Brain microvascular endothelial cell (primary cell): Measurements from ENCODE around the gene ZDHHC12.
"Not testable (repeated sequence)": the region's sequence is repeated elsewhere in the genome, so short reads cannot be mapped to it uniquely, and the experiment has no call there.

Source experiments
- DNase-seq: peaks from one replicate; pipeline ENCODE4 v3.0.0-alpha.2; 2020
- H3K27ac ChIP-seq: fragments of 250-450 bp; sonication (Bioruptor Pico); 2 replicates; pipeline ENCODE4 v1.5.1; 2020; ENCODE audit warnings: mild to moderate bottlenecking, moderate library complexity
- H3K27me3 ChIP-seq: fragments of 250-450 bp; sonication (Bioruptor Pico); replicated peaks from 2 replicates; pipeline ENCODE4 v1.5.1; 2020; ENCODE audit warnings: mild to moderate bottlenecking
- H3K36me3 ChIP-seq: fragments of 250-450 bp; sonication (Bioruptor Pico); replicated peaks from 2 replicates; pipeline ENCODE4 v1.5.1; 2020; ENCODE audit warnings: mild to moderate bottlenecking
- H3K4me3 ChIP-seq: 2 replicates; pipeline ENCODE4 v1.5.1; 2011; ENCODE audit warnings: low read depth, mild to moderate bottlenecking, control low read depth, low read length, moderate library complexity
- in situ Hi-C: cut with HindIII; loops from 2 replicates; pipeline ENCODE4 v1.10.0; 2017; ENCODE audit warnings: low sequenced_read_pairs, low pct_ligation_motif_present
- TF ChIP-seq, protein P1 (sequence below): IDR thresholded peaks from 2 replicates; pipeline ENCODE4 v1.5.1; 2011; ENCODE audit warnings: low read depth, mild to moderate bottlenecking, moderate library complexity, low read length, control low read depth, inconsistent platforms; ENCODE audit errors: missing control alignments

ZDHHC12 gene

DNA sequence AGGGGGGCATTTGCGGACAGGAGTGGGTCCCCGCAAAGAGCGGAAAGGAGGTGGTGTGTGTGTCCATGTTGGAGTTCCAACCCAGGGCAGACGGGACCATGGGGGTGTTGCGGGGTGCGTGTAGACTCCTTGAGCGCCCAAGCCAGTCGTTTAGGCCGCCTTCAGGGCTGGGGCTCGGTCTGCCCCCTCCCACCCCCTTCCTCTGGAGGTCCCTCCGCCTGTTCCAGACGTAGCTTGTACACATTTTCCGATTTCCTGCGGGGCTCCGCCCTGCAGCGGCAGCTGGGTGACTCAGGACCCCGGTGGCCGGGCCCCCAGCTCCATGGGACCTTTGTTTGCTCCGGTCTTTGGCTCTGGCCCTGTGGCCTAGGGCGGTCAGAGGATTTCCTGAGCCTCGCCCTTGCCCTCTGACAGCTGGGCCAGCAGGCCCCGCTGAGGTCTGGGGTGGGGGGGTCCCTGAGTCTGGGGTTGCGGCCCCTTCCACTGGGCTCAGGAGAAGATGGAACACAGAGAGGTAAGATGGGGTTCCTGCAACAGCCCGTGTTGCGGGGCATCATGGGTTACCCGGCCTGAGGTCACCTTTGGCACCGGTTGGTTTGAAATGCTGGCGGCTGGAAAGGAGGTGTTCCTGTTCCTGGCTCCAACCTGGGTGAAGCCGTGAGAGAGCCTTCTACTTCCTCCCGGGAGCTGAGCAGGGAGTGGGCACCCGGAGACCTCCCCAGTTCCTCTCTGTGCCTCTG lies 20.1 kb downstream of the ZDHHC12 start:
- H3K27me3 ChIP-seq, result no peaks in the 10 kb centered on the region
- peak overlapping the region; percentile 66 for H3K4me3 ChIP-seq
- TF ChIP-seq, protein P1, sequence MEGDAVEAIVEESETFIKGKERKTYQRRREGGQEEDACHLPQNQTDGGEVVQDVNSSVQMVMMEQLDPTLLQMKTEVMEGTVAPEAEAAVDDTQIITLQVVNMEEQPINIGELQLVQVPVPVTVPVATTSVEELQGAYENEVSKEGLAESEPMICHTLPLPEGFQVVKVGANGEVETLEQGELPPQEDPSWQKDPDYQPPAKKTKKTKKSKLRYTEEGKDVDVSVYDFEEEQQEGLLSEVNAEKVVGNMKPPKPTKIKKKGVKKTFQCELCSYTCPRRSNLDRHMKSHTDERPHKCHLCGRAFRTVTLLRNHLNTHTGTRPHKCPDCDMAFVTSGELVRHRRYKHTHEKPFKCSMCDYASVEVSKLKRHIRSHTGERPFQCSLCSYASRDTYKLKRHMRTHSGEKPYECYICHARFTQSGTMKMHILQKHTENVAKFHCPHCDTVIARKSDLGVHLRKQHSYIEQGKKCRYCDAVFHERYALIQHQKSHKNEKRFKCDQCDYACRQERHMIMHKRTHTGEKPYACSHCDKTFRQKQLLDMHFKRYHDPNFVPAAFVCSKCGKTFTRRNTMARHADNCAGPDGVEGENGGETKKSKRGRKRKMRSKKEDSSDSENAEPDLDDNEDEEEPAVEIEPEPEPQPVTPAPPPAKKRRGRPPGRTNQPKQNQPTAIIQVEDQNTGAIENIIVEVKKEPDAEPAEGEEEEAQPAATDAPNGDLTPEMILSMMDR, result no peak
- H3K36me3 ChIP-seq, result no peaks in the 10 kb centered on the region
- in situ Hi-C loops, result no loop called here
- no peak overlapping the region for H3K27ac ChIP-seq
- DNase-seq, result no peak

GRCh38 chr9:128702949-128703615 lies 20.8 kb downstream of the ZDHHC12 start:
- H3K27me3 ChIP-seq, result no peaks in the 10 kb centered on the region
- H3K27ac ChIP-seq, result no peak overlapping the region
- no peaks in the 10 kb centered on the region for H3K36me3 ChIP-seq
- peak overlapping the region; percentile 66 for H3K4me3 ChIP-seq
- TF ChIP-seq, protein P1, result peak; percentile 3
- in situ Hi-C loops, result no loop called here
- no peak for DNase-seq

DNA sequence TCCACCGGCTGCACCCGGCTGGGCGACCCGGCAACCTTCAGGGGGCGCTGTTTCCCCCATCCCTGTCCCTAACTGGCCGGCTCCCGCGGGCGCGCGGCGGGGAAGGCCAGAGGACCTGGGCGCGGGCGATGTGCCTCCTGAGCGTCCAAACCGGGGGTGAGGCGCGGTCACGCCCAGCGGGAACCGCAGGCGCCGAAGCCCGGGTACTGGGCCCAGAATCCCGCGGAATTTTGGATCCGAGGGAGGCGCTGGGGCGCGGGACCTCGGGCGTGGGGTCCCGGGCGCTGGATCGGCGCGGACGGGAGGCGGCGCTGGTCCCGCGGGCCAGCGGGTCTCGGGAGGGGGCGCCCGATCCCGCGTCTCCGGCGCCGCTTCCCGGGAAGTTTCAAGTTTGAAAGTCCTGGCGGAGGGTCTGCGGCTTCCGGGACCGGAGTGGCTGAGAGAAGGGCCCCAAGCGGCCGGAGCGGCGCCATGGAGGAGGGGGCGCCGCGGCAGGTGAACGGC lies 21.4 kb downstream of the ZDHHC12 start, which contains the start of gene PKN3:
PKN3 (plus strand) TSS at position 59 of the 504 bp plus-strand sequence; CDS start at position 472, 413 bp downstream.
- DNase-seq, result peak; percentile 65
- TF ChIP-seq, protein P1, result peak; percentile 83
- peak within 1 kb of the TSS; percentile 66 for H3K4me3 ChIP-seq
- in situ Hi-C loops, result no loop called here
- H3K27me3 ChIP-seq, result no peaks in the 10 kb centered on the region
- no peaks in the 10 kb centered on the region for H3K36me3 ChIP-seq
- H3K27ac ChIP-seq, result peak within 1 kb of the TSS; percentile 6

DNA sequence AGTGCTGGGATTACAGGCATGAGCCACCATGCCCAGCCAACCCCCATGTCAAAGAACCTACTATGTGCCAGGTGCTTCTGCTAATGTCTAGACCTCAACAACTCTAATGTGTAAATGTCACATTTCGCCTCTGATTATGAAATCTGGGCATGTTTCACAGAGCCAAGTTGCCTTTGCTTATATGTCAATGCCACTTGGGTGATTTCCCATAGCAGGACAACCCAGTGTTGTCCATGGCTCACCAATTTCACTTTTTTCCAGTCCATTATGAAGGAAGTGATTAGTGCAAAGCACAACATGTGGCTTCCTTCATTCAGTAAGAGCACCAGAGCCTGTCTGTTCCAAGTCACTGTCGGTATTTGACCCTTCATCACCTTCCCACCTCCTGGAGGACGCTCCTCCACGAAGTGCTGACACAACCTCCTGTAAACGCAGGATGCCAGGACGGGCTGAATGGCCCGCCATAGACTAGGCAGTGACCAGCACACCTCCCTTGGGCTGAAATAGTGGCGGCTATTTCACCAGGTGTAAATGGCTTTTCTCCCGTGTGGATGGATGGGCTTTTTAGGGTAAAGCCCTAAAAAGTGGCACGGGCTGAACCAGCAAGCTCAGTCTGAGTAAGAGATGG lies 22.6 kb downstream of the ZDHHC12 start:
- no peak for DNase-seq
- Histone ChIP-seq H3K27ac (no peak overlapping the region), H3K27me3 (no peaks in the 10 kb centered on the region), H3K36me3 (peaks cover 11% of the 10 kb centered on the region), H3K4me3 (no peak overlapping the region)
- TF ChIP-seq, protein P1, result no peak
- in situ Hi-C loops, result no loop called here

DNA sequence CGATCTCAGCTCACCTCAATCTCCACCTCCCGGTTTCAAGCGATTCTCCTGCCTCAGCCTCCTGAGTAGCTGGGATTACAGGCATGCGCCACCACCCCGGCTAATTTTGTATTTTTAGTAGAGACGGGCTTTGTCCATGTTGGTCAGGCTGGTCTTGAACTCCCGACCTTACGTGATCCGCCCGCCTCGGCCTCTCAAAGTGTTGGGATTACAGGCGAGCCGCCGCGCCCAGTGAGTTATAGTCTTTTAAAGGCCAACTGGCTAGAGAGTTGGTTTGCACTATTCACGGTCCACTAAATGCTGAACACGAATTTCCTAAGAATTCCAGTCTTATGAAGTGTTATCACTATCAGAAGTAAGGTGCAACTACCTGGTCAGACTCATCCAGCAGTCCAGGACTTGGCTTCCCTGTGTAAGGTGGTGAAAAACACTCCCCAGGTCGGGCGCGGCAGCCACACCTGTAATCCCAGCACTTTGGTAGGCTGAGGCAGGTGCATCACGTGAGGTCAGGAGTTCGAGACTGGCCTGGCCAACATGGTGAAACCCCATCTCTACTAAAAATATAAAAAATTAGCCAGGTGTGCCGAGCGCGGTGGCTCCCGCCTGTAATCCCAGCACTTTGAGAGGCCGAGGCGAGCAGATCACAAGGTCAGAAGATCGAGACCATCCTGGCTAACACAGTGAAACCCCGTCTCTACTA lies 24.7 kb downstream of the ZDHHC12 start:
- H3K4me3 ChIP-seq, H3K27me3 ChIP-seq, in situ Hi-C loops, DNase-seq, H3K27ac ChIP-seq: not testable (repeated sequence)
- H3K36me3 ChIP-seq, result peaks cover 24% of the 10 kb centered on the region
